Myocyte (in vitro differentiated cells): ENCODE results near the gene PLEKHA6. TPM values are rescaled to one million over a fixed set of nuclear protein-coding genes. Genes with fewer than 3 reads are reported as not detected.

ENCODE experiments used
- DNase-seq: peaks from one replicate; pipeline ENCODE4 v3.0.0-alpha.2; 2012; ENCODE audit warnings: low read depth
- total RNA-seq: library from RNA; depleted of rRNA; stranded (reverse); fragments of >200 nt; gene quantifications from 2 replicates; pipeline ENCODE4 v1.2.3, GENCODE V29; 2014

PLEKHA6 gene
- total RNA-seq, 1 donor from 2014 or later: 16.7 TPM

DNA sequence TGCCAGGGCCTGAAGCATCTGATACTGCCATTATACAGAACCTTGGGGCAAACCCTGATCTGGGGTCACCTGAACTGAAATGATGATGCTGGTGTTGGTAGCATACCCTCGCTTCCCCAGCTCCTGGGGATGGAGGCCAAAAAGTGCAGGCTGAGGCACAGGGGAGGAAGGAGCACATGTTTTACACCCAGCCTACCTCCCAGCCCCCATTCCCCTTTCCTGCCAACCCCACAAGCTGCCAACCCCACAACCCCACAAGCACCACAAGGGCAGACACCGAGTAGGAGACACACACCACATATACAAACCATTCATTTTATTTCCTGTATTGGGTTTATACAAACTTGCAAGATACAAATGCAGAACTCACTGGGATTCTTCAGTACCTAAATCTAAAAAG lies 141.2 kb downstream of the PLEKHA6 start:
- DNase-seq: no peak

DNA sequence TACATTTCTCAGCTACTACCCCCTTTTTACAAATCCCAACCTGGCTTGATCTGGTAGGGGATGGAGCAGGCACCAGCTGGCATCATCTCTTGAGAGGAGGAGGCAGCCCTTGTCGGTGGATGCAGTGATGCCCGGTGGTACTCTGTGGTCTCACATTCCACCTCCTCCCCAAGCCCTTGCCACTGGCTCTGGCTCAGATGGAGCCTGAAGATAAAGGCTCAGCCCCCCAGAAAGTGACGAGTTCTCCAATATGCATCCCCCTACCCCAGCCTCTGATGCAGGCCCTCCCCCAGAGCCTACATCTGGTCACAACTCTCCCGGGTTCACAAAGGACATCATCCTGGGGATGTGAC lies 142.1 kb downstream of the PLEKHA6 start:
- DNase-seq: no peak

DNA sequence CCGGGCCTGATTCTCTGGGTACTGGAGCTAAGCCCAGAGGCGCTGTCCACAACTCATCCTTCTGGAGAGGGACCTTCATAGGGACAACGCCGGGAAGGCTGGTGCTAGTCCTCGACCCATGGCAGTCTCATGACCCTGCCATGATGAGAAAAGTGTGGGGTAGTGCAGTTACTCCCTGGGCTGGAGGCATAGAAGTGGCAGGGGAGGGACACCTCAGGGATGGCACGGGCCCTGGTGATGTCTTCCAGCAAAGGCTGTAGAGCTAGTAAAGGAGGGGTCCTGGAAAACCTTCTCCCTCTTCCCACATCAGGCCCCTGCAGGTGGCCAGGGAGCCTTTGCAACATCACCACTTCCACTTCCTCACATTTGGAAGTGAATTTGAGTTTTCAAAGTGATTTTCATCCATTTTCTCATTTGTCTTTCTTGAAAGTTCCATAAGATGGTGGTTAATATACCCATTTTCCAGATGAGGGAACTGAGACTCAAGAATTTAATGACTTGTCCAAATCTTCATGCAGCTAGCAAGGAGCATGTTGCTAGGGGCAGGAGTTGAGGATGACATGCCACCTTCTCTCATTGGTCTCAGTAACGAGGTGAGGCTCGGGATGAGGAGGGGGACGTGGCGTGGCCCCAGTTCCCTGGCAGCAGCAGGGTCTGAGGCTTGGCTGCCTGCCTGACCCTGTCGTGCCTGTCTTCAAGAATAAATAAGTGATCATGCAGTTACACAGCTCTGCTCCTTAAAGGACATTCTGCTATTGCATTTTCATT lies 142.7 kb downstream of the PLEKHA6 start:
- no peak for DNase-seq

DNA sequence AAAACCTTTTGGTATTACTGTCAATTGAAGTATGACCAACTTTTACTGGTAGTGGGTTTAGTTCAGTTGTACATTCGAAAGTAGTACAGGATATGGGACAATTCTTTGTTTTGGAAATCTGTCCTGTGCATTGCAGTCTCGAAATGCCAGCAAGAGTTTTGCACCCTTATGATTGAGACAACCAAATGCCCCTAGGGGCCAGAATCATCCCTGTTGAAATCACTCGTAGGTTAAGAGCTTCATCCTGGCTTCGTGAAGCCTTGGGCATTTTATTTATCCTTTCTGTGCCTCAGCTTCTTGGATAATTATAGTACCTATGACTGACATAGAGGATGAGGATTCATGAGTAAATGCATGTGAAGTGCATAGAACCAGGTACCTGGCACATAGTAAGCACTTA lies 143.5 kb downstream of the PLEKHA6 start:
- no peak for DNase-seq

DNA sequence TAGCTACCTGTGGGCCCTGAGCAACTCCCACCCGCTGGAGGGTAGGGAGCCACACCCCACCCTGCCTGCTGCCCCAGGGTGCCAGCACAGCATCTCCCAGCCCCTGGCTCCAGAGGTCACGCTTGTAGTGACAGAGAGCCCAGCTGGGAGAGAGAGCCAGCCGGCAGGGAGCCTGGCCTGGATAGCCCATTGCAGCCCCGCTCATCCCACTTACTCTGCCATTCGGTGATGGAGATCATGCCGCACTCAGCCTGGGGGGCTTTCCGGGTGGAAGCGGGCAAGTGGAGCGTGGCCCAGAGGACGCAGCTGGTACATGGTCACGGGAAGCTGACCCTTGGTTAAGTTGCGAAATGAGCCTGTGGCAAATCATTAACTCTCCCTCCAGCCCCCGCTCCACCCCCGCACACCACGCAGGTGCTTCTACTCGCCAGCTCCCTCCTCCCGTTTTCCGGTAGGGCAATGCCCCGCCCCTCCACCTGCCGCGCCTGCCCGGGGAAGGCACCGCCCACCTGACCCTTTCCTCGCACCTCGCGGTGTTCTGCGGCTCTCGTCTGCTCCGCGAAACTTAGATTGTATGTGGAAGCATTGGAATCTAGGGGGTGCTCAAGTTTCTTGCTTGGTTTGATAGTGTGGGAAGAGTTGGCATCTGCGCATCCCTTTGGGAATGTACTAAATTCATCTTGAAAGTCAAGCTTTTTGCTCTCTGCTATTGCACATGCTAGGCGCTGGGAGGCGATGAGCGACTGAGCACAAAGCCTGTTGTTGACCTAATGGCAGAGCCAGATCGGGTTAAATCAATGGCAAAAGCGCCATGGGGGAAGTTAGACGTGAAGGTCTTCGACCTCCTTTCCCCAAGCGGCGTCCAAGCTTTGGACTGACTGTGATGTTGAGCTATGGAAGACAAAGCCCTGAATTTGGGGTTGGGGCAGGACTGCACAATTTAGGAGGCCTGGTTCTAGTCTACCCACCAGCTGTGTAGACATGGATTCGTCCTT lies 145.8 kb downstream of the PLEKHA6 start, which contains the start of gene GOLT1A:
Gene GOLT1A (minus strand): TSS at position 321 of the 995 bp plus-strand sequence. CDS start 82 bp downstream, at position 239.
- peak; percentile 76 for DNase-seq

DNA sequence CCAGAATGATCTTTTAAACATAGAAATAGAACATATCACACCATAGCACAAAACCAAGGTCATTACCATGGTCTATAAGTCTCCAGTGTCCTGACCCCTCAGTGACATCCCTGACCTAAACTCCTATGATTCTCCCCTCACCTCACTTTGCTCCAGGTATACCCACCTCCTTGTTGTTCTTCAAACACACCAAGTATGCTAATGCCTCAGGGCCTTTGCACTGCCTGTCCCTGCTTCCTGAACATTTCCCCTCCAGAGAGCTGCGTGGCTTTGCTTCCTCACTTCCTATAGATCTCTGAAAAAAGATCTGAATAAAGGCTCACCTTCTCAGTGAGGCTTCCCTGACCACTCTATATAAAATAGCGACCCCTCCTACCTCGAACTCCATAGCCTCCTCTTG lies 147.0 kb downstream of the PLEKHA6 start:
- DNase-seq: no peak

DNA sequence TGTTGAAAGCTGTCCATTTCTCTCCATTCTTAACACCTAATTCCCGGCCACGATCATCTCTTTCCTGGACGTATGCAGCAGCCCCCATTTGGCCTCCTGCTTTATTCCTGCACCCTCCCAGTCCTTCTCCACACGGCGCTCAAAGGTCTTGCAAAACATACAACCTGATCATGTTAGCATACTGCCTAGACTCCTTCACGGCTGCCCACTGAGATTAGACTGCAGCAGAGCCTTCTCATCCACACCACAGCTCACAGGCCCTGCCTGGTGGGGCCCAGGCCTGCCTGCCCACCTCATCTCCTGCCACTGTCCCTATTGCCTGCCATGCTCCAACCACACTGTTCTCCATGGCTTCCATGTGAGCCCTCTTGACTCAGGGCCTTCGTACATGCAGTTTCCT lies 148.7 kb downstream of the PLEKHA6 start:
- DNase-seq: no peak

DNA sequence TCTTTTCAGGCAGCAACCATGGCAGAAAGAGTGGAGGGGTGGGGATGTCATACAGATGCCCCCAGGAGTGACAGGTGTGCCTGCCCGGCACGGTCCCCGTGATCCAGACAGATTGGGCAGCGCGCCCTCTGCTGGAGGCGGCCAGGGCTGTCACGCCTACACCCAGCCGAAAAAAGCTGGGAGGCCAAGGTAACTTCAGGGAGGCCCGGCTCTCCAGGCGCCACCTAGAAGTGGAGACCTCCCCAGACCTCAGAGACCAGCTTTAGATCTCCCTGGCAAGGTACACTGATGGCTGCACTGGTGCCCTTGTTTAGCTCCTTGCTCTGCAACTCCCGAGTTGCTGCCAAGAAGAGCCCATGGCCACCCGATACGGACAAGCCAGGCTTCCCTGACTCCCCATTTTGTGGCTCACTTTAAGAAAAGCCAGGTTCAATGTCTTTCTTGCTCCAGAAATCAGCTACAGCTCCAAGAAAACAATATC lies 152.6 kb downstream of the PLEKHA6 start:
- DNase-seq: peak; percentile 66

DNA sequence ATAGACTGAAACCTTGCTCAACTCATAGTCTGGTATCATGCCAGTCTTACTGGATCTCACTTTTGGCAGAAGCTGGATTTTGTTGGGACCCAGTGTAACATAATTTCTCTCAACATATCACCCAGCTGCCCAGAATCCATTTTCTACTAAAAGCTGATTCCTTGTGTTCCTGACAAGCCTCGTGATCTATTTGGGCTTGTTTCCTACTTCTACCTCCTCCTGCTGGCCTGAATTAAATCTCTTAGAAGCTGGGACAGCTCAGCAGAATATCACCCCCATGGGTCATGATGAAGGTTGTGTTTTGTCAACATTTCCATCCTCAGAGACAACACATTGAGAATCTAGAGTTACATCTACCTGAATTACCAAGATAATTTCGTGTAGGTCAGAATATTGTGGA lies 153.6 kb downstream of the PLEKHA6 start:
- DNase-seq: no peak

DNA sequence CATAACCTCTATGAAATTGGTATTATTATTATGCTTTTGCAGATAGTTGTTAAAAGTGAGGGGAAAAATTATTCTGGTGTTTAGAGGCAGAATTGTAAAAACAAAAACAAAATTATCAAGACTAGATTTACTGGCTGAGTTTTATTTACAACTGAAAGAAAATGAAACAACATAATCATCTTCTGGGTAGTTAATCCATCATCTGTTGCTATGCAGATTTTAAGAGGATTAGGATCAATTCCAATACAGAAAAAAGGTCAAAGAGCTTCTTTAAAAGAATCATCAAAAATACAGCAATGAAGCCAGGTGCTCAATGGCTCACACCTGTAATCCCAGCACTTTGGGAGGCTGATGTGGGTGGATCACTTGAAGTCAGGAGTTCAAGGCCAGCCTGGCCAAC lies 154.2 kb downstream of the PLEKHA6 start:
- DNase-seq: no peak

DNA sequence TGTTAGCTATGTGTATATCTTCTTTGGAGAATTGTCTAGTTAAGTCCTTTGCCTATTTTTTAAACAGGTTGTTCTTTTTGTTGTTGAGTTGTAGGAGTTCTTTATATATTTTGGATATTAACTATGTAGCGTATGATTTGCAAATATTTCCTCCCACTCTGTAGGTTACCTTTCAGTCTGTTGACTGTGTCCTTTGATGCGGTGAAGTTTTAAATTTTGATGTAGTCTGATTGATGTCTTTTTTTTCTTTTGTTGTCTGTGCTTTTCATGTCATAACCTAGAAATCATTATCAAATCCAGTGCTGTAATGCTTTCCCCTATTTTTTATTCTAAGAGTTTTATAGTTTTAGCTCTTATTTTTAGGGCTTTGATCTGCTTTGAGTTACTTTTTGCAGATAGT lies 154.8 kb downstream of the PLEKHA6 start:
- DNase-seq: no peak

DNA sequence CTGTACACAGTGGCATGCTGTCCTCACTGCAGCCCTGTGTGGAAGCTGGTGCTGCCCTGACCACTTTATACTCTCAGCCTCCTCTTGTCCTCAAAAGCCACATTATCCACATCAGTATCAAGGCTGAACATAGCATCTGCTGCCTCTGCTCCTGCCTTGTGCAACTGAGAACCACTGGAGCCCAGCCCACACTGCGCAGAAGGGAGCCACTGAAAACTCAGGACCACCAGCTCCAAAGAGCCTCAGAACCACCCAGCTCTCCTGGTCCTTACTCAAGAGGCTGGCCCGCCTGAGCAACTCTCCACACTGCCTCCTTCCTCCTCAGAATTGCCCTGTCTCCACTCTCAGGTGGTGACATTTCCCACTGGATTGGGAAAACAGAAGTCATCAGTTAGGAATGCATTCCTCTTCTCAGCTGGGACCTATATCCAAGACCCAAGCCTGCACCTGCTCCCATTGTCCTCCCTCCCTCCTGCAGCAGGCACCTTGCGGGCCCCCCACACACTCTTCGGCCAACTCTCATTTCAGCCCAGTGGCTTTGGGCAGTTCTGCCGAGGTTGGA lies 156.4 kb downstream of the PLEKHA6 start:
- DNase-seq: no peak

DNA sequence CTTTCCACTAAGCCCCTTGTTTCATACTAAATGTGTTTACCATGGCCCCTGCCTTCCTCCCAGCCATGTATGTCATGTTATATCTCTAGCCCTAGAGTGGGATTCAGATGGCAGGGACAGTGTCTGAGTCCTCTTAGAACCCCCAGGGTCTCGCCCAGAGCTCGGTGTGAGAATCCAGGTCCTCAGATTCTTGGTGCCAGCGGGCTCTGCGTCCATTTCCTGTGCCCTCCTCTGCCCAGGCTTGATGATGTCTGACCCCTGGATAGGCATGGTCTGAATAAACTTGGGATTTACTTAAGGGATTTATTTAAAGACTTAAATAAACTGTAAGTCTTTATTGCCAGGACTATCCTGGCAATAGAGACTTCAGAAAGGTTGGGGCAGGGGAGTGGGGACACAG lies 157.2 kb downstream of the PLEKHA6 start:
- no peak for DNase-seq

DNA sequence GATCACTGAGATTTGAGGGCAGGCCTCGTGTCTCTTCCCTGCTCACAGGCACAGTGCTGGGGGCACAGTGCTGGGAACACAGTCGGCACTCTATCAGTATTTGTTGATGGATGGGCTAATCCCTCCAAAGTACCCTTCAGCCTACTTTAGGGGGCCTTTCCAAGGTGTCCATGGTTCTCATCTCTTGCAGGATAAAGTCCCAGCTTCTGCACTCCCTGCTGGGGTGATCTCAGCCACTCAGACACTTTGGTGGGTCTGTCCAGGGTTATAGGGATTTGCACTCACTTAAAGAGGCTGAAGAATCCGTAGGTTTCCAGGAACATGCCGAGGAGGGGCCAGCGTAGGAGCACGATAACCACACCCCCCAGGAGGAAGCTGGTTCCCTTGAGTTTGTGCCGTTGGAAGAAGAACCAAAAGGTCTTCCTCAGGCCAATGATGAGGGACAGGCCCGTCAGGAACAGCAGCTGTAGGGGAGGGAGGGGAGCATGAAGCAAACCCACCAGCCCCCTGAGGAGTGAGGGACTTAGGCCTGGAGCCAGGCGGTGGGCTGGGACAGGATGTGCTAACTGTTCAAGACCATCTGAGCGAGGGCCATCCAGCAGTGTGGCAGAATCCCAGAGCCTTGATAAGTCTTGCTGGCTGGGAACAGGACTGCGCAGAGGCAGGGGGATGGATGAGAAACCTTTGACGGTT lies 158.2 kb downstream of the PLEKHA6 start:
- no peak for DNase-seq

DNA sequence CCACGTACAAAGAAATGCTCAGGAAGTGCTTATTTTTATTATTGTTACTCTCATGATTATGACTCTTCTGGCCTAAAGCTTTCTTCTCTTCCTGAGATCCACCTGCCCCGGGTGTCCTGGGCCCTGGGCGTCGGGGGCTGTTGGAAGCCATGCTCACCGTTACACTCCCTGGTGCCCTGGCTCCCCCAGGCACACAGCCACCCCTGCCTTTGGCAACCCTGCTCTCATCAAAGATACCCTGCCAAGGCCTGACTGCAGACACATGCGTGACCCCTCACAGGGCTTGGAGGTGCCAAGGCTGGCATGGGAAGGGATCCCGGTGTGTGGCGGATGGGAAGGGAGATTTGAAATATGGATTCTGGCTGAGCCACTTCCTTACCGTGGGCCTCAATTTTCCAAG lies 160.2 kb downstream of the PLEKHA6 start:
- no peak for DNase-seq

DNA sequence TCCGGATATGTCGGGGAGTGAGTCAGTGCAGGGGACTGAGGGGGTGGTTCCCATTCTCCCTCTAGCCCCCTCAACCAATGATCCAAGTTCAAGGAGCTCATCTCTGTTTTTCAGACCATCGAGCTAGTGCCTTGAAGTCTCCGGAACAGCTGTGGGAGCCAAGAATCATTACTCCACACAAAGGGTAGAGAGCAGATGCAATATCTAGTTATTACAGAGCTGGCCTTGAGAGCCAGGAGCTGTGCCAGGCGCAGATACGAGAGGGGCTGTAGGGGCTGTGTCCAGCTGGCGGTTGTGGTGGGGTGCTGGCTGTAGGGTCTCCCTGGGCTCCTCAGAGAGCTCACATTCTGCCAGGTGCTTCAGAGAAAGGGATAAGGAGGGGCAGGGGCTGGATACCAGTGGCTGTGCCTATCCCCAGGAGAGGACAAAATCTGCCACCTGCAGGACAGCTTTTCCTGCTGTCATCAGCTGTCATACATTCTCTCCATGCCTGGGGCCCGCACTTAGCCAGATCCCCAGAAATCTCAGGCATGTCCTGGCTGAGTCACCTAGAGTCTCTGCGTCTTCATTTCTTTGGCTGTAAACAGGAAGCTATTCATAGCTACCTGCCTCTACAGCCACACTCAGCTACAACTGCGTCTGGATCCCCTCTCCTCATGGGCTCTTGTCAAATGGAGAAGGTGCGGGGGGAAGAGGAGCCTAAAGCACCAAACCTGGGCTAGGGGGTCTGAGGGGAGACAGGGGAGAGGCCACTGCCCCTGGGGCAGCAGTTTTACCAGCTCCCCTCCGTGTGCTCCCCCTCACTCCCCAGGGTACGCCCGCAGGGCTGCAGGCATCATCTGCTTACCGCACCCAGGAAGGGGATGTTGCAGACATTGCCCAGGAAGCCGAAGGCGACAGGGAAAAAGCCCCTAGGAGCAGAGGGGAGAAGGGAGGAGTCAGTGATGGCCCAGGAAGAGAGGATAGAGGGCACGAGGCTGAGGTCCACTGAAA lies 161.1 kb downstream of the PLEKHA6 start:
- DNase-seq: peak; percentile 94

DNA sequence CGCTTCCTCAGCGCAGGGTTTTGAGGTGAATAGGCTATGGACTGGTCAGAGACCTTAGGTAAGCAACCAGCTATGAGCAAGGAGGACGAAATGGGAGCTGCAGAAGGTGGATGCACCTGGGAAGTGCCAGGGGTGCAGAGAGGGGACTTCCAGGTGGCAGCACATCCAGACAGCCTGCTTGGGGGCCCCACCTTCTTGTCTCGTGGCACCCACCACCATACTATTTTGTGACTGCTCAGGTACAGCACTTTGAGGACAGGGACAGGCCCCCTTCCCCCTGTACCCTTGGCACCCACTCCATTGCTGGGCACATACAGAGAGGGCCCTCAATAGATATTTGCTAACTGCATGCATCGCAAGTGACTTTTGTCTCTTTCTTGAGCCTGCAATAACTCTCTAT lies 162.7 kb downstream of the PLEKHA6 start:
- no peak for DNase-seq

DNA sequence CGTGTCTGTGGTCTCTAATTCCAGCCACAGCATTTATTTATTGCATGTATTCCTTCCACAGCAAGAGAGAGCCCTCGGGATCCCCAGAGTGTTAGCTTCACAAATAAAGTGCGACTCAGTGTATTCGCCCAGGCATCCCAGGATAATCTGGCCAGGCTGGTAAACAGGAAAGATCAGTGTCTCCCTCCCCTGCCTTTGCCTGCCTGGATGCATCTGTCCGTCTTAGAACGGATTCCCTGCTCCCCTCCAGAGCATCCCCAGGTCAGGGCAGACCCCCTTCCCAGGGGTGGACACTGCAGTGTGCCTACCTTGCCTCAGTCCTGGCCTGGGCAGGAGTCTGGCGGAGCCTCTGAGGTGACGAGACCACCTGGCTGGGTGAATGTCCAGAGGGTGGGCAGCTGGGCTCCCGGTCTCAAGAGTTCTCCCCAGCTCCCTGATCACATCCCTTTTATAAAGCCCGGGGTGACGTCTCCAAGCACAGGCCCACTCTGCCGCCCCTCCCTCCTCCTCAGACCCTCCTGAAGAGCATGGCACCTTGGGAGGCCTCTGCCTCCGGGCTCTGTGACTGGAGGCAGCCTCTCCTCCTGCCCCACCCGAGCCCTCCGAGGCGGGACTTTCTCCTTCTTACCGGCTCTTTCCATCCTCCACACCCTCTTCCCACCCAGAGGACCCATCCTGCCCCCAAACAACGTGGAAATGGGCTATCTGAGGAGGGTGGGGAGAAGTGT lies 163.5 kb downstream of the PLEKHA6 start, which contains the start of gene KISS1:
Gene KISS1 (minus strand): TSS at position 424 of the 728 bp plus-strand sequence. CDS start 3,615 bp downstream, outside the sequence.
- DNase-seq: no peak

DNA sequence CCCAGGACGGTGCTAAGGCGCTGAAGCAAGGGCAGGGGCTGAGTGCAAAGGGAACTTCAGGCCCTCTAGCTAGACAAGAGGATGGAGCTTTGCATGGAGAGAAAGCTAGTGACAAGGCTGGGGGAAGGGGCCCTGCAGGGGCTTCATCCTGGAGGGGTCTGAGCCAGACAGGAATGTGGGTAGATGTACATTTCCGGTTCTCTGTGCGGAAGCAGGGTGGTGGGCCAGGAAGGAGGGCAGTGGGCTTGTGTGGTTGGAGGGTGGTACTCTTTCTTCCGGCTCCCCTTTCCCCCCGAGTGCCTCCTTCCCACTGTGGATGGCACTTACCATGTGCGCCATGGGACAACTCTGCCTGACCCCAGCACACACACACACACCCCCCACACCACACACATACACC lies 165.0 kb downstream of the PLEKHA6 start:
- DNase-seq: no peak
